Ovary (tissue), 9 donors: ENCODE measurements around the gene ABI3. TPM values are rescaled to one million over a fixed set of nuclear protein-coding genes. Genes with fewer than 3 reads are reported as not detected.

Source experiments
- DNase-seq, 5 donors: peaks; one replicate each; pipeline ENCODE4 v3.0.0-alpha.2; 2019 to 2020
- H3K27ac ChIP-seq, 2 donors: fragments of 200-600 bp; one replicate each; pipeline versions ENCODE4 v1.5.1 to v1.8.0; 2019 to 2022
- H3K27me3 ChIP-seq: fragments of 200-600 bp; one replicate; pipeline ENCODE4 v1.8.0; 2022
- H3K36me3 ChIP-seq: fragments of 200-600 bp; sonication (generic); one replicate; pipeline ENCODE4 v1.5.1; 2019
- H3K4me1 ChIP-seq: one replicate; pipeline ENCODE4 v1.8.1; 2013; ENCODE audit warnings: mild to moderate bottlenecking, moderate library complexity; ENCODE audit not compliant: insufficient read depth
- H3K4me3 ChIP-seq: fragments of 200-600 bp; sonication (generic); one replicate; pipeline ENCODE4 v1.5.1; 2017
- H3K9me3 ChIP-seq, 2 donors: fragments of 200-600 bp in 1 of 2; sonication (generic) in 1 of 2; one replicate each; pipeline versions ENCODE4 v1.5.1 to v1.8.1; 2013 to 2019; ENCODE audit warnings: mild to moderate bottlenecking in 1 of 2, moderate library complexity in 1 of 2
- CTCF ChIP-seq, 3 donors: fragments of 450-650 bp in 2 of 3; fragments of 200-600 bp in 1 of 3; IDR thresholded peaks; one replicate each; pipeline versions ENCODE4 v1.5.1 to v1.8.0; 2016 to 2022; ENCODE audit warnings: antibody characterized with exemption in 3 of 3, mild to moderate bottlenecking in 1 of 3
- EP300 ChIP-seq: sonication (generic); formaldehyde crosslinking; IDR thresholded peaks from one replicate; pipeline ENCODE4 v1.6.1; 2017; ENCODE audit warnings: antibody characterized with exemption
- POLR2A ChIP-seq: fragments of 450-650 bp; IDR thresholded peaks from one replicate; pipeline ENCODE4 v1.6.1; 2017; ENCODE audit warnings: antibody characterized with exemption, mild to moderate bottlenecking, moderate library complexity
- WGBS, 3 donors: extraction: QIAGEN DNeasy Blood & Tissue Kit in 1 of 3; methylation state at CpG; one replicate each; pipeline versions ENCODE4 v1.1.5 to v1.1.7; 2013 to 2017; 5-methylcytosine and 5-hydroxymethylcytosine counted together
- intact Hi-C, 4 donors: fragments of 100-400 bp; cut with DNase I; formaldehyde crosslinking; loops; one replicate each; pipeline versions ENCODE4 v1.11.0 to v1.15.1; 2022 to 2023
- polyA plus RNA-seq, 2 donors: library from polyadenylated mRNA; stranded (reverse); fragments of 200-250 nt in 1 of 2; fragments of 350-450 nt in 1 of 2; fragmentation: Illumina TruSeq in 1 of 2; extraction: RNeasy Lipid Tissue Mini Kit (QIAGEN cat#74804) in 1 of 2; gene quantifications; one replicate each; pipeline ENCODE4 v1.2.3, GENCODE V29; 2013 to 2014
- total RNA-seq, 7 donors: library from RNA; depleted of rRNA in 2 of 7; stranded (reverse); fragments of >200 nt in 2 of 7; fragmentation: NEBNext Ultra II Directional in 3 of 7; extraction: Animal tissue kit (Norgen Biotek cat#: 25700) in 3 of 7; gene quantifications; one replicate each; pipeline versions ENCODE4 v1.1.0 to v1.2.4, GENCODE V29; 2016 to 2023
- donor health status: DM: no; HTN: no; CAD: no; lungs with moderate emphysema.
- donor health status: DM: no; HTN: no; CAD: no.
- donor health status: Bipolar disorder and iron deficiency.
- donor health status: DM: yes; HTN: yes; CAD: no.
- donor health status: DM: no; HTN: no; CAD: no.
- donor health status: DM: yes; HTN: yes; CAD: no.

The ABI3 gene
- total and polyA plus RNA-seq, 9 donors, result 2.3 to 6.7 (median 4.4) TPM

GRCh38 chr17:49252148-49252695 is 41.7 kb downstream of the ABI3 start:
- intact Hi-C loops, result no loop called here
- no peak overlapping the region for H3K4me3 ChIP-seq
- no peaks in the 10 kb centered on the region for H3K4me1 ChIP-seq
- H3K36me3 ChIP-seq, result no peaks in the 10 kb centered on the region
- WGBS, 3 donors, result 86 to 90% (median 86%) methylated on average over 6 of the region's 6 CpGs
- no peak for TF ChIP-seq EP300
- no peak for TF ChIP-seq POLR2A
- no peak for TF ChIP-seq CTCF (IDR thresholded peaks at IDR 0.05)
- H3K27me3 ChIP-seq, result no peaks in the 10 kb centered on the region
- no peak for DNase-seq
- no peaks in the 10 kb centered on the region for H3K9me3 ChIP-seq
- H3K27ac ChIP-seq, result no peak overlapping the region

GRCh38 chr17:49254066-49254465 is 43.6 kb downstream of the ABI3 start:
- 52 to 61% (median 55%) methylated on average over 4 of the region's 4 CpGs for WGBS, 3 donors
- TF ChIP-seq EP300, result no peak
- TF ChIP-seq CTCF (IDR thresholded peaks at IDR 0.05), result no peak
- no peak for TF ChIP-seq POLR2A
- Histone ChIP-seq H3K36me3 (no peaks in the 10 kb centered on the region), H3K27me3 (no peaks in the 10 kb centered on the region), H3K4me3 (no peak overlapping the region), H3K27ac (no peak overlapping the region), H3K9me3 (no peaks in the 10 kb centered on the region), H3K4me1 (no peaks in the 10 kb centered on the region)
- no peak for DNase-seq
- intact Hi-C loops, result no loop called here

- H3K9me3 ChIP-seq, result no peaks in the 10 kb centered on the region
- no peak overlapping the region for H3K27ac ChIP-seq
- no peak for DNase-seq
- WGBS, 3 donors, result 57 to 70% (median 65%) methylated on average over 5 of the region's 5 CpGs
- intact Hi-C loops, result no loop called here
- TF ChIP-seq EP300 (no peak), CTCF (IDR thresholded peaks at IDR 0.05) (no peak), POLR2A (no peak)
- no peaks in the 10 kb centered on the region for H3K36me3 ChIP-seq
- H3K4me1 ChIP-seq, result peaks cover 1% of the 10 kb centered on the region
- H3K4me3 ChIP-seq, result no peak overlapping the region
- no peaks in the 10 kb centered on the region for H3K27me3 ChIP-seq
Observed at GRCh38 chr17:49255125-49255524, 44.6 kb downstream of the ABI3 start.

GRCh38 chr17:49258394-49258793 is 47.9 kb downstream of the ABI3 start:
- WGBS, 3 donors, result 89 to 92% (median 91%) methylated on average over 3 of the region's 3 CpGs
- no peak for DNase-seq
- Histone ChIP-seq H3K4me3 (no peak overlapping the region), H3K27ac (no peak overlapping the region), H3K27me3 (no peaks in the 10 kb centered on the region), H3K4me1 (peaks cover 1% of the 10 kb centered on the region), H3K36me3 (no peaks in the 10 kb centered on the region), H3K9me3 (no peaks in the 10 kb centered on the region)
- TF ChIP-seq CTCF (IDR thresholded peaks at IDR 0.05) (no peak), POLR2A (no peak), EP300 (no peak)
- intact Hi-C loops, result no loop called here
